Measurements from ENCODE around the gene HNRNPH3.

Gene HNRNPH3

DNA sequence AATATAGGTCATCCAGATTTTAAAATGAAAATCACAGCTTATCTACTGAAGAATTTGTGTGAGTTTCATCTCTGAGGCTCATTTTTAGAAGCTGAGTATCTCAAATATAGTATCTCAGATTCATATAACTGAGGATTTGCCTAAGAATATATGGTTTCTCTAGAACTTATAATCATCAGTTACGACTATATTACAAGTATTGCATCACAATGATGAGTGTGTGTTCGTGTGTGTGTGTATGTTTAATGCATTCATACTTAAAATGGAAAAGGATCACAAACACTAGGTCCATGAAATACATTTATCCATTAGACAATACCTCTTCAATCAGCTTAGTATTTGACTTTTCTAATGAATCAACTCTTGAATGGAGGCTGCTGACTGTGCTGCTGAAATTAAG lies 53.9 kb downstream of the HNRNPH3 start:
- DNase-seq (ENCODE audit: low spot score): no peak
